ENCODE data around the gene PRDX1. TPM values are rescaled to one million over a fixed set of nuclear protein-coding genes. Genes with fewer than 3 reads are reported as not detected.
A peak's percentile ranks its signal among the peaks of the same experiment; 100 is the strongest.
"Not testable (repeated sequence)": the region's sequence is repeated elsewhere in the genome, so short reads cannot be mapped to it uniquely, and the experiment has no call there.

Gene PRDX1
- total RNA-seq, 3 donors from 2014 or later, result 820 to 951 (median 896) TPM

- Mint-ChIP-seq H3K9me3 (no peaks in the 10 kb centered on the region), H3K36me3 (ENCODE audit: insufficient read depth) (peaks cover 4% of the 10 kb centered on the region), H3K27me3 (ENCODE audit: low read depth) (peaks cover 2% of the 10 kb centered on the region), H3K4me1 (ENCODE audit: low read depth) (peaks cover 36% of the 10 kb centered on the region), H3K4me3 (peak overlapping the region; percentile 98)
- ATAC-seq (peak; percentile 20 to 23), DNase-seq (no peak)
Observed at GRCh38 chr1:45522324-45523104, 830 bp upstream of the PRDX1 start.

GRCh38 chr1:45519774-45520173, 1.9 kb downstream of the PRDX1 start:
- DNase-seq; H3K9me3 Mint-ChIP-seq; H3K27me3 Mint-ChIP-seq (ENCODE audit: low read depth); ATAC-seq: not testable (repeated sequence)
- H3K36me3 Mint-ChIP-seq (ENCODE audit: insufficient read depth), result peaks cover 27% of the 10 kb centered on the region
- peak overlapping the region; percentile 98 for H3K4me3 Mint-ChIP-seq
- H3K4me1 Mint-ChIP-seq (ENCODE audit: low read depth), result peaks cover 46% of the 10 kb centered on the region

- no peaks in the 10 kb centered on the region for H3K9me3 Mint-ChIP-seq
Observed at GRCh38 chr1:45518910-45519309, 2.8 kb downstream of the PRDX1 start.

GRCh38 chr1:45518366-45518765, 3.3 kb downstream of the PRDX1 start:
- H3K36me3 Mint-ChIP-seq (ENCODE audit: insufficient read depth), result peaks cover 37% of the 10 kb centered on the region
- peak overlapping the region; percentile 98 for H3K4me3 Mint-ChIP-seq
- not testable (repeated sequence) for H3K27me3 Mint-ChIP-seq (ENCODE audit: low read depth); ATAC-seq; DNase-seq; H3K9me3 Mint-ChIP-seq
- peaks cover 44% of the 10 kb centered on the region for H3K4me1 Mint-ChIP-seq (ENCODE audit: low read depth)

More at GRCh38 chr1:45518910-45519309, 2.8 kb downstream of the PRDX1 start:
- Mint-ChIP-seq H3K27me3 (ENCODE audit: low read depth) (no peaks in the 10 kb centered on the region), H3K4me3 (peak overlapping the region; percentile 98), H3K4me1 (ENCODE audit: low read depth) (peaks cover 46% of the 10 kb centered on the region), H3K36me3 (ENCODE audit: insufficient read depth) (peaks cover 32% of the 10 kb centered on the region)
- no peak for DNase-seq
- no peak for ATAC-seq

- Mint-ChIP-seq H3K36me3 (ENCODE audit: insufficient read depth) (peaks cover 45% of the 10 kb centered on the region), H3K4me1 (ENCODE audit: low read depth) (peaks cover 30% of the 10 kb centered on the region), H3K27me3 (ENCODE audit: low read depth) (no peaks in the 10 kb centered on the region), H3K9me3 (no peaks in the 10 kb centered on the region), H3K4me3 (no peak overlapping the region)
- no peak for DNase-seq
- no peak for ATAC-seq
Observed at GRCh38 chr1:45516465-45516864, 5.2 kb downstream of the PRDX1 start.

- ATAC-seq (no peak), DNase-seq (no peak)
- H3K9me3 Mint-ChIP-seq, result no peaks in the 10 kb centered on the region
- peaks cover 49% of the 10 kb centered on the region for H3K36me3 Mint-ChIP-seq (ENCODE audit: insufficient read depth)
- H3K27me3 Mint-ChIP-seq (ENCODE audit: low read depth), result no peaks in the 10 kb centered on the region
- no peak overlapping the region for H3K4me3 Mint-ChIP-seq
- H3K4me1 Mint-ChIP-seq (ENCODE audit: low read depth), result peaks cover 30% of the 10 kb centered on the region
Observed at GRCh38 chr1:45516036-45516435, 5.6 kb downstream of the PRDX1 start.

GRCh38 chr1:45513532-45514260, 8.0 kb downstream of the PRDX1 start:
- not testable (repeated sequence) for DNase-seq; H3K27me3 Mint-ChIP-seq (ENCODE audit: low read depth); ATAC-seq; H3K9me3 Mint-ChIP-seq; H3K4me3 Mint-ChIP-seq
- Mint-ChIP-seq H3K4me1 (ENCODE audit: low read depth) (peaks cover 16% of the 10 kb centered on the region), H3K36me3 (ENCODE audit: insufficient read depth) (peaks cover 57% of the 10 kb centered on the region)

- H3K9me3 Mint-ChIP-seq, result no peaks in the 10 kb centered on the region
- ATAC-seq (peak; percentile 72 to 73), DNase-seq (peak; percentile 48)
- no peaks in the 10 kb centered on the region for H3K27me3 Mint-ChIP-seq (ENCODE audit: low read depth)
- H3K36me3 Mint-ChIP-seq (ENCODE audit: insufficient read depth), result peaks cover 56% of the 10 kb centered on the region
- no peak overlapping the region for H3K4me3 Mint-ChIP-seq
- peaks cover 13% of the 10 kb centered on the region for H3K4me1 Mint-ChIP-seq (ENCODE audit: low read depth)
Observed at GRCh38 chr1:45512641-45513054, 9.0 kb downstream of the PRDX1 start.

GRCh38 chr1:45510972-45511527, 10.6 kb downstream of the PRDX1 start:
- H3K4me3 Mint-ChIP-seq, result no peak overlapping the region
- ATAC-seq (no peak), DNase-seq (no peak)
- peaks cover 45% of the 10 kb centered on the region for H3K36me3 Mint-ChIP-seq (ENCODE audit: insufficient read depth)
- no peaks in the 10 kb centered on the region for H3K27me3 Mint-ChIP-seq (ENCODE audit: low read depth)
- no peaks in the 10 kb centered on the region for H3K9me3 Mint-ChIP-seq
- peaks cover 5% of the 10 kb centered on the region for H3K4me1 Mint-ChIP-seq (ENCODE audit: low read depth)

- H3K27me3 Mint-ChIP-seq (ENCODE audit: low read depth), result no peaks in the 10 kb centered on the region
- no peaks in the 10 kb centered on the region for H3K9me3 Mint-ChIP-seq
- peaks cover 3% of the 10 kb centered on the region for H3K4me1 Mint-ChIP-seq (ENCODE audit: low read depth)
- DNase-seq, result no peak
- H3K36me3 Mint-ChIP-seq (ENCODE audit: insufficient read depth), result peaks cover 39% of the 10 kb centered on the region
- no peak for ATAC-seq
- H3K4me3 Mint-ChIP-seq, result no peak overlapping the region
Observed at GRCh38 chr1:45510036-45510971, 11.4 kb downstream of the PRDX1 start.

GRCh38 chr1:45508295-45509151, 13.2 kb downstream of the PRDX1 start:
- Mint-ChIP-seq H3K4me1 (ENCODE audit: low read depth) (peaks cover 3% of the 10 kb centered on the region), H3K27me3 (ENCODE audit: low read depth) (no peaks in the 10 kb centered on the region), H3K36me3 (ENCODE audit: insufficient read depth) (peaks cover 26% of the 10 kb centered on the region), H3K4me3 (no peak overlapping the region), H3K9me3 (no peaks in the 10 kb centered on the region)
- ATAC-seq (peak; percentile 23 to 34), DNase-seq (no peak)

- no peak overlapping the region for H3K4me3 Mint-ChIP-seq
- DNase-seq, result no peak
- peaks cover 3% of the 10 kb centered on the region for H3K4me1 Mint-ChIP-seq (ENCODE audit: low read depth)
- no peak for ATAC-seq
- H3K27me3 Mint-ChIP-seq (ENCODE audit: low read depth), result no peaks in the 10 kb centered on the region
- H3K36me3 Mint-ChIP-seq (ENCODE audit: insufficient read depth), result peaks cover 22% of the 10 kb centered on the region
- no peaks in the 10 kb centered on the region for H3K9me3 Mint-ChIP-seq
Observed at GRCh38 chr1:45507893-45508292, 13.8 kb downstream of the PRDX1 start.

- Mint-ChIP-seq H3K4me1 (ENCODE audit: low read depth) (no peaks in the 10 kb centered on the region), H3K27me3 (ENCODE audit: low read depth) (no peaks in the 10 kb centered on the region), H3K4me3 (no peak overlapping the region), H3K9me3 (no peaks in the 10 kb centered on the region), H3K36me3 (ENCODE audit: insufficient read depth) (peaks cover 19% of the 10 kb centered on the region)
- ATAC-seq, result no peak
- no peak for DNase-seq
Observed at GRCh38 chr1:45507195-45507594, 14.5 kb downstream of the PRDX1 start.
